ENCODE results near the gene PPP1R17.

PPP1R17 gene

DNA sequence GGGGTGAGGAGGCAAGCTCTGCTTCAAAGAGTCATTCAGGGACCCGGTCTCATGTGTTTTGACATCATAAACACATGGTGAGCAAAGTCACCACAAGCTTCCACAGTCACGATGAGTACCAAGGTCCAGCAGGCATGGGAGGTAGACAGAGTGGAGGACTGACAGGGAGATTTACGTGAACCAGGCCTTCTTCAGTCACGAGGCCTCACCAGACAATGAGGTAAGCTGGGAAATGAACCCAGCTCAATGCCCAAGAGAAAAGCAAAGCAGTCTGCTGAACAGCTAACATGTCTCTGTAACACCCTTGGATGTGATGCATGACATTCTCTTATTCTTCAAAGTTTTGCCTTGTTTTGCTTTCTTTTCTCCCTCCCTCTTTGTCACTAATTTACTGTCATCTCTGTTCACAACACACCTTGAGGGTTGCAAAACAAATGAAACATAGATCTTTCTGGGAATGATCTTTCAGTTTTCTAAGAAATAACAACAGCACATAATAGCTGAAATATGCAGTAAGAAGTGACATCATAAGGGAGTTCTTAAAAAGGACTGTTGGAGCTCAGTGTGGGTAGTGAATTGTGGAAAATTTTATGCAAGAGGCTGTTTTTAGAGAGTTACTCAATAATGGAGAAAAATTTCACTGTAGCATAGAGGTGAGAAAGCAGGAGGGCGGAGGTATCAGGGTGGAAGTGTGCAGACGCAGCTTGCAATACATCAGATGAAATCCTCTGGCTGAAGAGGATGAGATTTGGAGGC is 9.0 kb downstream of the PPP1R17 start:
- H3K9ac ChIP-seq (ENCODE audit: low read length) = peak overlapping the region; percentile 74
- no peak overlapping the region for H2BK12ac ChIP-seq (ENCODE audit: low read length in 2 of 2)
- no peak overlapping the region for H3K14ac ChIP-seq (ENCODE audit: low read length in 2 of 2)
- H3K4me3 ChIP-seq (ENCODE audit: insufficient read depth in 1 of 2, low read depth in 1 of 2, low read length in 2 of 2) = peak overlapping the region in 1 of 2 experiments; percentile 28
- DNase-seq = peak; percentile 3
- no peaks in the 10 kb centered on the region for H3K79me1 ChIP-seq (replicated peaks; ENCODE audit: low read length, poor library complexity, severe bottlenecking)
- H3K4me1 ChIP-seq (ENCODE audit: control insufficient read depth, insufficient read depth, low read depth, low read length) = no peaks in the 10 kb centered on the region
- no peak overlapping the region for H4K91ac ChIP-seq (ENCODE audit: low read length)
- H3K18ac ChIP-seq (ENCODE audit: low read depth in 1 of 2, low read length in 2 of 2) = no peak overlapping the region
- no peak overlapping the region for H2AK5ac ChIP-seq (ENCODE audit: low read length, severe bottlenecking)
- H3K4ac ChIP-seq (ENCODE audit: low read depth in 1 of 2, low read length in 2 of 2) = no peak overlapping the region
- H3K36me3 ChIP-seq (ENCODE audit: control insufficient read depth in 1 of 2, insufficient read depth in 2 of 2, low read depth in 1 of 2, low read length in 2 of 2) = no peaks in the 10 kb centered on the region
- no peak overlapping the region for H3K4me2 ChIP-seq (ENCODE audit: low read length, poor library complexity, severe bottlenecking)
- no peak overlapping the region for H4K8ac ChIP-seq (ENCODE audit: low read length)
- H3K27ac ChIP-seq (ENCODE audit: low read length, poor library complexity, severe bottlenecking) = no peak overlapping the region
- 65% methylated on average over 6 of the region's 6 CpGs for WGBS
- no peak overlapping the region for H3K23ac ChIP-seq (ENCODE audit: low read length in 2 of 2)
- H2BK120ac ChIP-seq (ENCODE audit: low read depth, low read length) = no peak overlapping the region
- H2AFZ ChIP-seq (ENCODE audit: low read depth, low read length) = no peak overlapping the region
- no peaks in the 10 kb centered on the region for H3K9me3 ChIP-seq (ENCODE audit: control insufficient read depth, low read length)
- H2BK15ac ChIP-seq (ENCODE audit: low read depth, poor library complexity, severe bottlenecking) = no peak overlapping the region
- peaks cover 0 to 10% of the 10 kb centered on the region in 2 experiments for H3K27me3 ChIP-seq (ENCODE audit: control insufficient read depth in 1 of 2, insufficient read depth in 1 of 2, low read length in 2 of 2)
- no peak overlapping the region for H2BK5ac ChIP-seq (ENCODE audit: low read depth, low read length, poor library complexity, severe bottlenecking)

DNA sequence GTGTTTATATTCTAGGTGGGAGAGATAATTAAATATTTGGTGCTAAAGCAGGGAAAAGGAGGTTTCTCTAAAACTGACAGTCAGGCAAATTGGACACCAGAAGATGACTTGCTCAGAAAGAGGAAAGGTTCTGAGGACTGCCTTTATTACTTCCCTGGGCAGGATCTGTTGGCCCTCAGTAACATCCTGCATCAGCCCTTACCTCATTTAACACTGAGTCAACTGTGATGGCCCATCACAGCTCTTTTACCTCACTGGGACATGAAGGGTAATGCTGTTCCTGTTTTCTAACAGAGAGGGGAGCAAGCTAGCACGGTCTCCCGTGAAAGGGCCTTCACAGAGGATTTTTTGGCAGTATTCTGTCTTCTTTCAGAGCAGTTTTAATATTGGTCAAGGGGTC is 12.0 kb downstream of the PPP1R17 start:
- 75% methylated on average over 2 of the region's 2 CpGs for WGBS
- no peak overlapping the region for H4K8ac ChIP-seq (ENCODE audit: low read length)

DNA sequence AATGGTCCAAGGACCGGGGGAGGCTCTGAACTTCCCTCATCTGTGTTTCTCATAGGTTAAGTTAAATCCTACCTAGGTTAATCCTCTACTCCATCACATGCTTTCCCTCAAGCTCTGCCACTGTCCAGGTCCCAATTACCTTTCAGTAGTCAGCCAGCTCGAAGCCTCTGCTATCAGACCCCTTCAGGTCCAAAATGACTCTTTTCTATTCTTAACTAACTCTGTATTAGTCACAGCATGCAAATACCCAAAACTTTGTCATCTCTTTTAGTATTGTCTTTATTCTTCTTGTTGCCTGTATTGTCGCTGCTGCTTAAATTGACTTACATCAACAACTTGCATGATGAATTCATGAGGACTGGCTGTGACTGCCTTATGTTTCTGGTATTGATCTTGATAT is 15.3 kb downstream of the PPP1R17 start:
- no peak overlapping the region for H3K23ac ChIP-seq (ENCODE audit: low read length in 2 of 2)
- peaks cover 0 to 8% of the 10 kb centered on the region in 2 experiments for H3K27me3 ChIP-seq (ENCODE audit: control insufficient read depth in 1 of 2, insufficient read depth in 1 of 2, low read length in 2 of 2)
- no peak overlapping the region for H4K8ac ChIP-seq (ENCODE audit: low read length)
- H3K4me2 ChIP-seq (ENCODE audit: low read length, poor library complexity, severe bottlenecking) = no peak overlapping the region
- no peaks in the 10 kb centered on the region for H3K4me1 ChIP-seq (ENCODE audit: control insufficient read depth, insufficient read depth, low read depth, low read length)
- H3K14ac ChIP-seq (ENCODE audit: low read length in 2 of 2) = no peak overlapping the region
- 73% methylated on average over 3 of the region's 3 CpGs for WGBS
- H3K79me1 ChIP-seq (replicated peaks; ENCODE audit: low read length, poor library complexity, severe bottlenecking) = no peaks in the 10 kb centered on the region
- no peak overlapping the region for H2BK15ac ChIP-seq (ENCODE audit: low read depth, poor library complexity, severe bottlenecking)
- H3K27ac ChIP-seq (ENCODE audit: low read length, poor library complexity, severe bottlenecking) = no peak overlapping the region
- no peak for DNase-seq
- no peak overlapping the region for H3K18ac ChIP-seq (ENCODE audit: low read depth in 1 of 2, low read length in 2 of 2)
- no peak overlapping the region for H2AFZ ChIP-seq (ENCODE audit: low read depth, low read length)
- no peak overlapping the region for H2AK5ac ChIP-seq (ENCODE audit: low read length, severe bottlenecking)
- H3K36me3 ChIP-seq (ENCODE audit: control insufficient read depth in 1 of 2, insufficient read depth in 2 of 2, low read depth in 1 of 2, low read length in 2 of 2) = no peaks in the 10 kb centered on the region
- no peak overlapping the region for H3K4me3 ChIP-seq (ENCODE audit: insufficient read depth in 1 of 2, low read depth in 1 of 2, low read length in 2 of 2)
- H3K9me3 ChIP-seq (ENCODE audit: control insufficient read depth, low read length) = no peaks in the 10 kb centered on the region
- no peak overlapping the region for H2BK120ac ChIP-seq (ENCODE audit: low read depth, low read length)
- H3K9ac ChIP-seq (ENCODE audit: low read length) = no peak overlapping the region
- no peak overlapping the region for H2BK5ac ChIP-seq (ENCODE audit: low read depth, low read length, poor library complexity, severe bottlenecking)
- no peak overlapping the region for H3K4ac ChIP-seq (ENCODE audit: low read depth in 1 of 2, low read length in 2 of 2)
- H2BK12ac ChIP-seq (ENCODE audit: low read length in 2 of 2) = no peak overlapping the region
- H4K91ac ChIP-seq (ENCODE audit: low read length) = no peak overlapping the region

More for the DNA sequence above, 12.0 kb downstream of the PPP1R17 start:
- Histone ChIP-seq H3K36me3 (ENCODE audit: control insufficient read depth in 1 of 2, insufficient read depth in 2 of 2, low read depth in 1 of 2, low read length in 2 of 2) (no peaks in the 10 kb centered on the region), H4K91ac (ENCODE audit: low read length) (no peak overlapping the region), H2BK12ac (ENCODE audit: low read length in 2 of 2) (no peak overlapping the region), H3K9ac (ENCODE audit: low read length) (no peak overlapping the region), H3K27me3 (ENCODE audit: control insufficient read depth in 1 of 2, insufficient read depth in 1 of 2, low read length in 2 of 2) (no peaks in the 10 kb centered on the region), H2BK120ac (ENCODE audit: low read depth, low read length) (no peak overlapping the region), H3K4me1 (ENCODE audit: control insufficient read depth, insufficient read depth, low read depth, low read length) (no peaks in the 10 kb centered on the region), H2BK5ac (ENCODE audit: low read depth, low read length, poor library complexity, severe bottlenecking) (no peak overlapping the region), H3K79me1 (replicated peaks; ENCODE audit: low read length, poor library complexity, severe bottlenecking) (no peaks in the 10 kb centered on the region), H3K27ac (ENCODE audit: low read length, poor library complexity, severe bottlenecking) (no peak overlapping the region), H2AFZ (ENCODE audit: low read depth, low read length) (no peak overlapping the region), H3K4ac (ENCODE audit: low read depth in 1 of 2, low read length in 2 of 2) (no peak overlapping the region), H3K4me3 (ENCODE audit: insufficient read depth in 1 of 2, low read depth in 1 of 2, low read length in 2 of 2) (no peak overlapping the region), H3K4me2 (ENCODE audit: low read length, poor library complexity, severe bottlenecking) (no peak overlapping the region), H3K9me3 (ENCODE audit: control insufficient read depth, low read length) (no peaks in the 10 kb centered on the region), H3K23ac (ENCODE audit: low read length in 2 of 2) (no peak overlapping the region), H3K18ac (ENCODE audit: low read depth in 1 of 2, low read length in 2 of 2) (no peak overlapping the region), H3K14ac (ENCODE audit: low read length in 2 of 2) (no peak overlapping the region), H2AK5ac (ENCODE audit: low read length, severe bottlenecking) (no peak overlapping the region), H2BK15ac (ENCODE audit: low read depth, poor library complexity, severe bottlenecking) (no peak overlapping the region)
- DNase-seq = no peak

DNA sequence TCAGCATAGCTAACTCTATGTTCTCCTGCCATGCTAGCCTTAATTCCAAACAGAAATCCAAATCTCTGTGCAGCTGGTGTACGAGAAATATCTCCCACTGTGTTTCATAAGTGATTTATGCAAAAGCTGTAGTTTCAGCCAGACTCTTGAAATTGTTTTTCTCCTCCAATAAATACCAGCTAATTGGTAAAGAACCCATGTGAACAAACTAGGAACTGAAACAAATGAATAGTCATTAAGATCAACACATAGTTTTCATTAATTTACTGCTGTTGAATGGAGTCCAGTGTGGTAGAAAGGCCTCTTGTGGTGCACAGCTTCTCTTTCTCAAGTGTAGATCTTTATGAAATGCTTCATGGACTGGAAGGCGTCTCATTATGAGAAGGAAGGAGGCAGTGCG is 18.4 kb downstream of the PPP1R17 start:
- Histone ChIP-seq H3K14ac (ENCODE audit: low read length in 2 of 2) (no peak overlapping the region), H3K4me1 (ENCODE audit: control insufficient read depth, insufficient read depth, low read depth, low read length) (no peaks in the 10 kb centered on the region), H3K23ac (ENCODE audit: low read length in 2 of 2) (no peak overlapping the region), H2BK120ac (ENCODE audit: low read depth, low read length) (no peak overlapping the region), H3K27me3 (ENCODE audit: control insufficient read depth in 1 of 2, insufficient read depth in 1 of 2, low read length in 2 of 2) (peaks cover 0 to 8% of the 10 kb centered on the region in 2 experiments), H3K9ac (ENCODE audit: low read length) (no peak overlapping the region), H3K36me3 (ENCODE audit: control insufficient read depth in 1 of 2, insufficient read depth in 2 of 2, low read depth in 1 of 2, low read length in 2 of 2) (no peaks in the 10 kb centered on the region), H2AK5ac (ENCODE audit: low read length, severe bottlenecking) (no peak overlapping the region), H3K79me1 (replicated peaks; ENCODE audit: low read length, poor library complexity, severe bottlenecking) (no peaks in the 10 kb centered on the region), H2BK12ac (ENCODE audit: low read length in 2 of 2) (no peak overlapping the region), H3K9me3 (ENCODE audit: control insufficient read depth, low read length) (no peaks in the 10 kb centered on the region), H3K4ac (ENCODE audit: low read depth in 1 of 2, low read length in 2 of 2) (no peak overlapping the region), H3K4me3 (ENCODE audit: insufficient read depth in 1 of 2, low read depth in 1 of 2, low read length in 2 of 2) (no peak overlapping the region), H3K4me2 (ENCODE audit: low read length, poor library complexity, severe bottlenecking) (no peak overlapping the region), H3K18ac (ENCODE audit: low read depth in 1 of 2, low read length in 2 of 2) (no peak overlapping the region), H4K8ac (ENCODE audit: low read length) (no peak overlapping the region), H2BK5ac (ENCODE audit: low read depth, low read length, poor library complexity, severe bottlenecking) (no peak overlapping the region), H2BK15ac (ENCODE audit: low read depth, poor library complexity, severe bottlenecking) (no peak overlapping the region), H2AFZ (ENCODE audit: low read depth, low read length) (no peak overlapping the region), H3K27ac (ENCODE audit: low read length, poor library complexity, severe bottlenecking) (no peak overlapping the region), H4K91ac (ENCODE audit: low read length) (no peak overlapping the region)
- DNase-seq = no peak
- WGBS = 81% methylated on average over 2 of the region's 3 CpGs
